HG03378 (cell line): ENCODE results near the gene CKM.
"Not testable (repeated sequence)": the region's sequence is repeated elsewhere in the genome, so short reads cannot be mapped to it uniquely, and the experiment has no call there.

Experiments used
- ATAC-seq: cut with Tn5 transposase; IDR thresholded peaks from one replicate; pipeline ENCODE4 v1.9.1; 2021; ENCODE audit warnings: mild to moderate bottlenecking, moderate library complexity; ENCODE audit not compliant: unreplicated experiment

The CKM gene

DNA sequence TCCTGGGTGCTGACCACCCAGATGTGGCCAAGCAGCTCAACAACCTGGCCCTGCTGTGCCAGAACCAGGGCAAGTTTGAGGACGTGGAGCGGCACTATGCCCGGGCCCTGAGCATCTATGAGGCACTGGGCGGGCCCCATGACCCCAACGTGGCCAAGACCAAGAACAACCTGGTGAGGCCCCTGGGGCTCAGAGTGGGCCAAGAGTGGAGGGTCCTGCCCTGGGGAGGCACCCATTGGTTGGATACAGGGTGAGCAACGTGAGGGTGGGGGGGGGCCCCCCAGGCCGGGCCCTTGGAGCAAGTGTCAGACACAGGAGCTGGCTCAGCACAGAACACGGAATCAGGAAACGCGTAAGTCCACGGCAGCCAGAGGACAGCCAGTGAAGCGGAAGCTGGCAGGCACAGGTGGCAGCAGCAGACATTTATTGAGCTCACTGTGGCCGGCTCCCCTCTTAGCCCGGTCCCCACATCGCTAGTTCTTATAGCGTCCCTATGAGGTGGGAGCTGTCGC lies 26.8 kb upstream of the CKM start:
- no peak for ATAC-seq

DNA sequence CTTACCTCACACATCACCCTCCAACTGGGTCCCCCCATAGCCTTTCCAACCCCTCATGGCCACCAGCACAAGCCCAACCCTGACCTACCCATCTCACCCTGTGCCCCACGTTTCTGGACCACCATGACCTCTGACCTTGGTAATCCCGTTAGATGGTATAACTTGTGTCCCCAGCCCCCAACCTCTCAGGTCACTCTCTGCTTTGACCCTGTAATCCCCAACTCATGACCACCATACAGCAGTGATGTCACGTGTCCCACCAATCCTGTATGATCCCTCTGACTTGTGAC lies 26.4 kb upstream of the CKM start:
- no peak for ATAC-seq

DNA sequence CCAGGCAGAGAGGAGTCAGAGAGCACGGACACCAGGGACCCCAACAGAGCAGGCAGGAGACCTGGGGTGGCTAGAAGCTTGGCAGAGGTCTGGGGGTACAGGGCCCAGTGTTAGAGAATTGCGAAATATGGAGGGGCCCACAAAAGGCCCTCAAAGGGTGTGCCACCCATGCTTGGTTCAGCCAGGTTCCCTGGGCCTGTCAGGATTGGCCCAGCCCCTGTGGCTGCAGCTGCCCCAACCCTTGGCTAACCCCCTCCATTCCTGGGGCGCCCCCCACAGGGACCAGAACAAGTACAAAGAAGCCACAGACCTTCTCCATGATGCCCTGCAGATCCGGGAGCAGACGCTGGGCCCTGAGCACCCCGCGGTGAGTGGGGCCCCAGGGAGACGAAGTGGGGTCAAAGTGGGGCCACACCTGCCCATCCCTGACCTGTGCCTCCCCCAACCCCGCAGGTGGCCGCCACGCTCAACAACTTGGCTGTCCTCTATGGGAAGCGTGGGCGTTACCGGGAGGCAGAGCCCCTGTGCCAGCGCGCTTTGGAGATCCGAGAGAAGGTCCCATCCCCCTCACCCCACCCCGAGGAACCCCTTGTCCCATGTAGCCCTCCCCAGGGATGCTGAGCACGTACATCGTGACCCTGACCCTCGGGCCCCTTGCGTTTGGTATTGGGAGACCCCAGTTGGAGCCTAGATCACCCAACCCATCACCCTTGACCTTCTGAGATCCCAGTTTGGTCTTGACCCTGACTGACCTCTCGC lies 25.9 kb upstream of the CKM start:
- no peak for ATAC-seq

DNA sequence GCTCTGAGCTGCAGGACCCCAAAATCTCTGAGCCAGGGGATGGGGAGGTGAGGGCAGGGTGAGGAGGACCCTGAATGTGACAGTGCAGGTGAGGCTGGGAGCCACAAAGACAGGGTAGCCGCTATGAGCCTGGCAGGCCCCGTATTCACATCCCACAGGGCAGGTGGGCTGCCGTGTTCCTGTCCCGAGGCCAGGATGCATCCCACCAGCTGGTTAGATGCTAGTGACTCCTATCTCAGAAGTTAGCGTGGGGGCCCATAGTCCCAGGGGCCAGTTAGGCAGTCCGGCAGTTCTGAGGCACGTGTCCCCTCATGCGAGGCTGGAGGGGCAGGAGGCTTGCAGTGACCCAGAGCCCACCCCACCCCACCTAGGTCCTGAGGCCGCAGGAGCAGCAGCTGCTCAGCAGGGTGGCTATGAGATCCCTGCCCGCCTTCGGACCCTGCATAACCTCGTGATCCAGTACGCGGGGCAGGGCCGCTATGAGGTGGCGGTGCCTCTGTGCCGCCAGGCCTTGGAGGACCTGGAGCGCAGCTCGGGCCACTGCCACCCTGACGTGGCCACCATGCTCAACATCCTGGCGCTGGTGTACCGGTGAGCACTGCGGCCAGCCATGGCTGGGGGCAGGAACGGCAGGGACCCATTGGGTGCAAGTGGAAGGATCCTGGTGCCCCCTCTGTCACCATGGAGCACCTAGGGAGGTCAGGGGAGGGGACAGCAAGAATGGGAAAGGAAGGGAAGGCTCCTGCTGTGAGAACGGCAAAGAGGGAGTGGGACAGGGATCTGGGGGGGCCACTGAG lies 25.1 kb upstream of the CKM start:
- no peak for ATAC-seq

DNA sequence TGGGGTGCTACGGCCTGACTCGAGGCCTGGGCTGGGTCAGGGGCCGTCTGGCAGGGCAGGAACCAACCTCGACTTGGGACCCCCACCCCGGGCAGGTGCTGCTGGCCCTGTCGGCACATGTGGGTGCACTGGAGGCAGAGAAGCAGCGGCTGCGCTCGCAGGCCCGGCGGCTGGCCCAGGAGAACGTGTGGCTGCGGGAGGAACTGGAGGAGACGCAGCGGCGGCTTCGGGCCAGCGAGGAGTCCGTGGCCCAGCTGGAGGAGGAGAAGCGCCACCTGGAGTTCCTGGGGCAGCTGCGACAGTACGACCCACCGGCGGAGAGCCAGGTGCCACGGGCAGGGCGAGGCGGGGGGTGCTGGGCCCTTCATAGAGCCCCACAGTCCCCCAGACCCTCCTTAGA lies 23.8 kb upstream of the CKM start:
- ATAC-seq, result no peak

DNA sequence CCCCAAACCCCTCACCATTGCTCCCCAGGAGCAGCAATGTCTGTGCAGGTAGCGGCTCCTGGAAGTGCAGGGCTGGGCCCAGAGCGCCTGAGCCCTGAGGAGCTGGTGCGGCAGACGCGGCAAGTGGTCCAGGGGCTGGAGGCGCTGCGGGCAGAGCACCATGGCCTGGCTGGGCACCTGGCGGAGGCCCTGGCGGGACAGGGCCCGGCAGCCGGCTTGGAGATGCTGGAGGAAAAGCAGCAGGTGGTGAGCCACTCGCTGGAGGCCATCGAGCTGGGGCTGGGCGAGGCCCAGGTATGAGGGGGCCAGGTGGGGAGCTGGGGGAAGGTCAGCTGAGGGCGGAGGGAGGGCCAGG lies 22.8 kb upstream of the CKM start:
- ATAC-seq, result no peak

DNA sequence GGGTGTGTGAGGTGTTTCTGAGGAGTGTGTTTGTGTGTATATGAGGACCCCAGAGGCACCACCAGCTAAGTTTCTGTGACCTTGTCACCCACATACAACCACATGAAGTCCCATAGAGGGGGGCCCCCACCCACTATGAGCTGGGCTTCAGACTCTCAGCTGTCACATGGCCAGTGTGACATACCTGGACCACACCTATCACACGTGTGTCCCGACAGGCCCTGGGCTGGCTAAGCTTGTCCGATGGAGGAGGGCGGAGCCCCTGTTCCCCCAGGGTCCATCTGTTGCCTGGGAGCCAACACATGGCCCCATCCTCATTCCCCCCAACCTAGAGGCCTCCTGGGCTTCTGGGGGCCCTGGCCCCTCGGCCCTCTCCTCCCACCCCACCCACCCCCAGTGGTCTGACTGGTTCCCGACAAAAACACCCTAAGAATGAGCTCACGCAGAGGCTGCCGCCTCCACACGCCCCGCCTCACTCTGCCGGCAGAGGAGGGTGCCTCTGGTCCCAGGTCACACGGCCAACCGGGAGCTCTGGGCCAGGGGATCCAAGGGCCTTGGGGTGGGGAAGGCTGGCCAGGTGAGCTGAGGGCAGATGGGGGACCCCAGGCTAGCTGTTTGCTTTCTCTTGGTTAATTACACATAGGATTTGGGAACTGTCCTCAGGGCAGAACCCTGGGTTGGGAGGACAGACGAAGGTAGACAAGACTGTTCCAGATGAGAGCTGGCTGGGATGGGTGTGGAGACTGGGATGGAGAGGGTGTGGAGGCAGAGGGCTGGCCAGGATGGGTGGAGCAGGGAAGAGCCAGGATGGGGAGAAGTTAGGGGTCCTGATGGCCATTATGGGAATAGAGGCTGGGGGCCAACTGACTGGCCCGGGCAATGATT lies 22.2 kb upstream of the CKM start:
- ATAC-seq, result no peak

DNA sequence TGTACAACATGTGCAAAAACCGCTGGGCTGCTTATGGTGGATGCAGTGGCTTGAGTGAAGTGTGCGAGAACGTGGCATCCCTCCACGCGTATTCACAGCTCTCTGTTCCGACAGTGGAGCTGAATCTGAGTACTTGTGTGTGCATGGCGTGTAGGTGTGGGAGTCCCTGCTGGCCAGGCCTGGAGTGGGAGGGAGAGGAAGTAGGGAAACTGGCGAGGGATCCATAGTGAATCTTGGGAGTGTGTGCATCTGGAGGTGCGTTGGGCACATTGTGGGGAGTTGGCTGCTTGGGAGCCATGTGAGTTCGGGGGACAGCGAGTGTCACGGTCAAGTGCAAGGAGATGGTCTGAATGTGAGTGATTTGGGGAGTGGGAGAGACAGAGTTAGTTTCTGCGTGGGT lies 20.2 kb upstream of the CKM start:
- ATAC-seq, result no peak

DNA sequence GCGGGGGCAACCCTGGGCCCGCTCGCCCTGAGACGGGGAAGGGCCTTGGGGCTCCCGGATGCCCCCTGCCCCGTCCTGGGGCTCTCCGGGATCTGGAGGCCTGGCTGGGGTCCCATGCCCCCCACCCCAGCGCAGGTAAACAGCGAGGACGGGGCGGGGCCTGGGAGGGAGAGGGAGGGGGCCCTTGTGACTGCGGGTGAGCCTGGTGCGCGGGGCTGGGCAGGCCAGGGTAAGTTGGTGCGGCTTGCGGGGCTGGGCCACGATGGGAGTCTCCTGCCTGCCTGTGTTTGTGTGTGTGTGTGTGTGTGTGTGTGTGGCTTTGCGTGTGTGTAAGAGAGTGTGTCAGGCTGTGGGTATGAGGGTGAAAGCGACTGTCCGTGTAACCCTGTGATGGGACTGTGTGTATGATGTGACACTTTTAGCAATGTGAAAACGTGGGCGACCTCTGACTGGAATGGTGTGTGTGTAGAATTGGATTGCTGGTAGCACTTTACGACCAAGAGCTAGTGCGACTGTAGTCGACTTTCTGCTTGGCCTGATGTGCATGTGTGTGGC lies 18.3 kb upstream of the CKM start:
- no peak for ATAC-seq

DNA sequence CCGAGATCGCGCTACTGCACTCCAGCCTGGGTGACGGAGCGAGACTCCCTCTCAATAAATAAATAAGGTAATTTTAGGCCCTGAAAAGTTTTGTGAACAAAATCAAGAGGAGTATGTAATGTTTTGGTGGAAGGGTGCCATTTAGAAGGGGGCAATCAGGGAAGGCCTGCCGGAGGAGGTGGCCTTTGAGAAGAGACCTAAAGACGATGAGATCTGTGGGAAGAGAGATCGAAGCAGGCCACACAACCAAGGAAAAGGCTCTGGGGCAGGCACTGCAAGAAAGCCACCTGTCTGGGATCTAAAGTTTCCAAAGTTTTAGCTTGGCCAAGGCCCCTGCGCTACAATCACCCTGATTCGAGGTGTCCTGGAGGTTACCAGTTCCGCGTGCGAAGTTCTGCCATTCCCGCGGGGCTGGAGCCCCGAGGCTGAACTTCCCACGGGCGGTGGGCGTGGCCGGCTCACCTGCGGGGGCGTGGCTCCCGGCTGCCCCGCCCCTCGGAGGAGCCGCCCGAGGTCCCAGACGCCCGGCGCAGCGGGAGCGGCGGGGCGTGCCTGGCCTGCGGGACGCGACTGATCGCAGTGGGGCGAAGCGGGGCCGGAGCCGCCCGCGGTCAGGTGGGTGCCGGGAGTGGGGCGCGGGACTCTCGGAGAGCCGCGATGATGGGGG lies 17.7 kb upstream of the CKM start, which contains the start of gene KLC3:
TSS of gene KLC3 (plus strand) at position 519 of the 667 bp plus-strand sequence. CDS start 4,792 bp downstream, outside the sequence.
- no peak for ATAC-seq

DNA sequence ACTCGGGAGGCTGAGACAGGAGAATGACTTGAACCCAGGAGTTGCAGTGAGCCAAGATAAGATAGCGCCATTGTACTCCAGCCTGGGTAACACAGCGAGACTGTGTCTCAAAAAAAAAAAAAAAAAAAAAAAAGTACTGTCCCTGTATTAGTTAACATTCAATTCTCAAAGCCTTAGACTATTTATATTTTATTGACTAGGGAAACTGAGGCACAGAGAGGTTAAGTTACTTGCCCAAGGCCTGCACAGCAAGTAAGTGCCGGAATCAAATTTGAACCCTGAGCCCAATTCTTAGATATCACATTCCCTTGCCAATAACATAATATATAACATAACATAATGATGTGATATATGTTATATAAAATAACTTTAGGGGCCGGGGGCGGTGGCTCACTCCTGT lies 17.0 kb upstream of the CKM start:
- ATAC-seq, result no peak

DNA sequence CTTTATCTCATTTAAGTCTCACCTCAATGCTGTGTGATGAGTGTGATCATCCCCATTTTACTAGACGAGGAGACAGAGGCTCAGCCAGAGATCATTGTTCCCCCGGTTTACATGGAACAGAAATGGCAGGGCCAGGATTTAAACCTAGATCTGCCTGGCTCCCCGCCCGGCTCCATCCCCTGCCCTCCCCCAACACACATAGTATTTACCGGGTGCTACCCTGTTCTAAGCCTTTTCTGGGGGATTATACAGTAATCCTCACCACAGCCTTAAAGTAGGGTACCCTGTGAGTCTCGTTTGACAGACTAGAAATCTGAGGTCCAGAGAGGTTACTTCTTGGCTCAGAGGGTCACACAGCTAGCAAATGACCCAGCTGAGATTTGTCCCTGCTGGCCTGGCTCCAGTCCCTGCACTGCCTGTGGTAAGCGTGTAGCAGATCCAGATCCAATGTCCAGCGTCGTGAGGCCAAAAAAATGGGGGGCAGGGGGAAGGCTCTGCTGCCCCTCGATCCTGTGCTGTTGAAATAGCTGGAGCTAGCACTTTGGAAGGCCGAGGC lies 14.1 kb upstream of the CKM start:
- no peak for ATAC-seq

DNA sequence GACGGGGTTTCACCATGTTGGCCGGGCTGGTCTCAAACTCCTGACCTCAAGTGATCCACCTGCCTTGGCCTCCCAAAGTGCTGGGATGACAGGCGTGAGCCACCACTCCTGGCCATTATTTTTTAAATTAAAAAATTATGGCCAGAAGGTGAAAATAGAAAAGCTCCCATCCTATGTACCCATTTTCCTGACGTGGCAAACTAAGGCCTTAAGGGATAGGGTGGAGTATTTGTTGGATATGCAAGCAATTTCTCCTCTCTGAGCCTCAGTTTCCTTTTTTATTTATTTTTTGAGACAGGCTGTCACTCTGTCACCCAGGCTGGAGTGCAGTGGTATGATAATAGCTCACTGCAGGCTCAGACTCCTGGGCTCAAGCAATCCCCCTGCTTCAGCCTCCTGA lies 12.2 kb upstream of the CKM start:
- ATAC-seq, result not testable (repeated sequence)

DNA sequence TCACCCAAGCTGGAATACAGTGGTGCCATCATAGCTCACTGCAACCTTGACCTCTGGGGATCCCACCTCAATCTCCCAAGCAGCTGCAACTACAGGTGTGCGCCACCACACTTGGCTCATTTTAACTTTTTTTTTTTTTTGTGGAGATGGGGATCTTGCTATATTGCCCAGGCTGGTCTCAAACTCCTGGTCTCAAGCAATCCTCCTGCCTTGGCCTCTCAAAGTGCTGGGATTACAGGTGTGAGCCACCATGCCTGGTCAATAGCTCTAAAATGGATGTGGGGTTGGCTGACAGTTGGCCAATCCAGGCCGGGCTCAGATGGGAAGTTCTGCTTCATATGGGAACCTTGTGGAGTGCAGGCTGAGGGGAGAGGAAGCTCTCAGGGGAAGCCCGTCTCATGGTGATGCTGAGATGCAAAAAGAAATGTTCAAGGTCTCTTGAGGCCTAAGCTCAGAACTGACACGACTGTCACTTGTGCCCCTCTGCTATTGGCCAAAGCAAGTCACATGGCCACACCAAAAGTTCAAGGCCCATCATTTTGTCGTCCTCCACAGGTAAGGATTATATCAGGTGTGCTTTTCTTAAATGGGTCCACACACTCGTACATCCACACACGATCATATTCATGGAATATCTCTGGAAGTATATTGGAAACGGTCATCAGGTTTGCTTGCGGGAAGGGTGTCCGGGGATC lies 11.1 kb upstream of the CKM start:
- no peak for ATAC-seq

DNA sequence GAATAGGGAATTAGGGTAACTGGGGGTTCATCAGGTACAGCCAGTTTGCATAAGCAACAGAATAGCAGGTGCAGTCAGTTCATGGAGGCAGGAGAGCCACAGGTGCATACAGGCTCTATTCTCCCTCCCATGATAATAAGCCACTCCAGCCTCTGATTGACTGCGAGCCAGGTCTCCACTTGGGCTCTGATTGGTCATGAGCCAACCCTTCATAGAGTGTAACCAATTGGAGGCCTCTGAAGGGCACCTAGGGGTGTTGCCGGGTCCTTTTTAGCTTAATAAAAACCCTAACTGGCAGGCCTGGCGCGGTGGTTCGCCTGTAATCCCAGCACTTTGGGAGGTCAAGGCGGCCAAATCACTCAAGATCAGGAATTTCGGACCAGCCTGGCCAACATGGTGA lies 8.7 kb upstream of the CKM start:
- ATAC-seq, result no peak

DNA sequence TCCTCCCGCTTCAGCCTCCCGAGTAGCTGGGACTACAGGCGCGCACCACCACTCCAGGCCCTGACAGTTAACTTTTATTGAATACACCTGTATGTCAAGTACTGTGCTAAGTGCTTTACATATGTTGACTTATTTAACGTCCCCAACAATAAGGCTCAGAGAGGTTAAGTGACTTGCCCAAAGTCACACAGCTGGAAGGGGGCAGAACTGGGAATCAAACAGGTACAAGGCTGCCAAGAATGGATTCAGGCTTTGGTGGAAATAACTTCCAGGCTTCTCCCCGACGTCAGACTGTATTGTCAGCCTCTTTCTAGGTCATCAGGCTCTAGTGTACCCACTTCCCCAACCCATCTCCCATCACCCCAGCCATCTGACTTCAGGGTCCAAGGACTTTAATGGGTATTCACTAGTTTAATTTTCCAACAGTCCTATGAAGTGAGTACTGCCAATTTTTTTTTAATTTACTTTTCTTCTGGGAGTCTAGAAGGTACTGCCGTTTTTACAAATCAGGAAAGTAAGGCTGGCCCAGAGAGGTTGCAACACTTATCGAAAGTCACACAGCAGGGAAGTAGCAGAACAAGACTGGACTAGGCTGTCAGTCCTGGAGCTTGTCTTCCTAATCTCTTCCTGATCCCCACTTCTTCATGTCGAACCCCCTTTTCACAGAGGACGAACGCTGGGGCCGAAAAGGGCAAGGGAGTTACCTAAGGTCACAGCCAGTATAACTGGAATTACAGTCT lies 4.9 kb upstream of the CKM start:
- no peak for ATAC-seq

DNA sequence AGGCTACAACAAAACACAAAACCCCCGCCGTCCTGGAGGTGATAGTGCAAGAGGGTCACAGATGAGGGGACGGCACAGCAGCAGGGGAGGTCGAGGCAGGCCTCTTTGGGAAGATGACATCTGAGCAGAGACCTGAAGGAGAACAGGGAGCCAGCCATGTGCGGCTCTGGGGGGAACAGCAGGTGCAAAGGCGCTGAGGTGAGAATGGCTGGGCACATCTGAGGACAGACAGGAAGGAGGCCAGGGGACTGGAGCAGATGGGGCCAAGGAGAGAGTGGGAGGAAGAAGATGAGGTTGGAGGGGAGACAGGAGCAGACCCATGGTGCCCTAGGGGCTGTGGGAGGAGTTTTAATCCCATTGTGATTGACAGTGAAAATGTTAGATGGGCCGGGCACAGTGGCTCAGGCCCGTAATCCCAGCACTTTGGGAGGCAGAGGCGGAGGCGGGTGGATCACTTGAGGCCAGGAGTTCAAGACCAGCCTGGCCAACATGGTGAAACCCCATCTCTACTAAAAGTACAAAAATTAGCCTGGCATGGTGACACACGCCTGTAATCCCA lies 1.8 kb upstream of the CKM start:
- no peak for ATAC-seq

DNA sequence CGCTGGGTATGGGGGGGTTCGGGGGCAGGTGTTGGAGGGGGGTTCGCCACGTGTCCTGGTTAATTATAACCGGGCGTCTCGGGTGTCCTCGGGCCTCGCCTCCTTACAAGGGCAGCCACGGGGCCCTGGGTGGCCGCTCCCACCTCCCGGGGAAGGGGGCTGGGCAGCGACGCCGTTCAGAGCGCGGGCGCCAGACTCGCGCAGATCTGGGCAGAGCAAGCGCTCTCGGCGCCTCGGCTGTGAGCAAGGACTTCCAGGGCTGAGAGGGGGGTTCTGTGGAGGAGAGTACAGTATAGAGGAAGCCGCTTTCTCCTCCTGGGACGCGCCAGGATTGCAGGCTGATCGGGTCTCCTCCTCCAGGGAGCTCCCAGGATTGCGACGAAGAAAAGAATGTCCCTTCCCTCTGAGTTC lies 1.0 kb upstream of the CKM start:
- ATAC-seq, result no peak

DNA sequence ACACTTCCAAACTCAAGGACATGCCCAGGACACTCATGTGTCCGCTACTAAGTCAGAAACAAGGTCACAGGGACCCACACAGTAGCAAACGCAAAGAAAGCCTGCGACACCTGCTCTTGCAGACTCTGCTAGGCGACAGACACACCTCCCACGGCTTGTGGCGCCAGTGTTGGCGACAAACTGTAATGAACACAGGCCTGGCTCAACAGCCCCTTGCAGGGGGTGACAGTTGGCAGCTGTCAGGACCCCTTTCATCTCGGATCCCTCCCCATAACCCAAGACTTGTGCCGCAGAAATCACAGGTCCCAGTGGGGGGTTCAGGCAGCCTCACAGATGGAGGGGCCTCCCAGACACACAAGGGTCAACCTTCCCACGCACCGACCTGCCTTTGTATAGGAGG lies 364 bp downstream of the CKM start:
- no peak for ATAC-seq
